Measurements from ENCODE around the gene MAPK10.
A peak's percentile ranks its signal among the peaks of the same experiment; 100 is the strongest.

MAPK10 gene

DNA sequence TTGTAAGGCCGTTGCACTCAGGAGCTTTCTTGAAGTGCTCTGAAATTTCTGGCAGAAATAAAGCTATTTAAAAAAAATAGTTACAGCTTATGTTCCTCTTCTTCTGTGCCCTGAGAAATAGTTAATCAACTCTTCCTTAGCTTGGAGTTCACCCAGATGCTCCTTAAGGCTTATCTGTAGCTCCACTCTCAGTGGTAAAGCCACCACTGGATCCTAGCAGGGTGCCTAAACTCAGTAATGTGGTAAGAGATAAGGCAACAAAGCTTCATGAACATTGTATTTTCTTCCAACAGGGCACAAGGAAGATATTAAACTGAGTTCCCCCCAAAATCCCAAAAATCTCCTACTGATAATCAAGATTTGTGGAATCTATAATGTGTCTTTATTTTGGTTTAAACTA, 299.5 kb downstream of the MAPK10 start (continued):
- TF ChIP-seq, protein P1, sequence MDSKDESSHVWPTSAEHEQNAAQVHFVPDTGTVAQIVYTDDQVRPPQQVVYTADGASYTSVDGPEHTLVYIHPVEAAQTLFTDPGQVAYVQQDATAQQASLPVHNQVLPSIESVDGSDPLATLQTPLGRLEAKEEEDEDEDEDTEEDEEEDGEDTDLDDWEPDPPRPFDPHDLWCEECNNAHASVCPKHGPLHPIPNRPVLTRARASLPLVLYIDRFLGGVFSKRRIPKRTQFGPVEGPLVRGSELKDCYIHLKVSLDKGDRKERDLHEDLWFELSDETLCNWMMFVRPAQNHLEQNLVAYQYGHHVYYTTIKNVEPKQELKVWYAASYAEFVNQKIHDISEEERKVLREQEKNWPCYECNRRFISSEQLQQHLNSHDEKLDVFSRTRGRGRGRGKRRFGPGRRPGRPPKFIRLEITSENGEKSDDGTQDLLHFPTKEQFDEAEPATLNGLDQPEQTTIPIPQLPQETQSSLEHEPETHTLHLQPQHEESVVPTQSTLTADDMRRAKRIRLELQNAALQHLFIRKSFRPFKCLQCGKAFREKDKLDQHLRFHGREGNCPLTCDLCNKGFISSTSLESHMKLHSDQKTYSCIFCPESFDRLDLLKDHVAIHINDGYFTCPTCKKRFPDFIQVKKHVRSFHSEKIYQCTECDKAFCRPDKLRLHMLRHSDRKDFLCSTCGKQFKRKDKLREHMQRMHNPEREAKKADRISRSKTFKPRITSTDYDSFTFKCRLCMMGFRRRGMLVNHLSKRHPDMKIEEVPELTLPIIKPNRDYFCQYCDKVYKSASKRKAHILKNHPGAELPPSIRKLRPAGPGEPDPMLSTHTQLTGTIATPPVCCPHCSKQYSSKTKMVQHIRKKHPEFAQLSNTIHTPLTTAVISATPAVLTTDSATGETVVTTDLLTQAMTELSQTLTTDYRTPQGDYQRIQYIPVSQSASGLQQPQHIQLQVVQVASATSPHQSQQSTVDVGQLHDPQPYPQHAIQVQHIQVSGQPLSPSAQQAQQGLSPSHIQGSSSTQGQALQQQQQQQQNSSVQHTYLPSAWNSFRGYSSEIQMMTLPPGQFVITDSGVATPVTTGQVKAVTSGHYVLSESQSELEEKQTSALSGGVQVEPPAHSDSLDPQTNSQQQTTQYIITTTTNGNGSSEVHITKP (tag by site-specific recombination; IDR thresholded peaks at IDR 0.05): no peak
- no peak for TF ChIP-seq SCRT1 (tag by site-specific recombination; IDR thresholded peaks at IDR 0.05; ENCODE audit: borderline replicate concordance)

DNA sequence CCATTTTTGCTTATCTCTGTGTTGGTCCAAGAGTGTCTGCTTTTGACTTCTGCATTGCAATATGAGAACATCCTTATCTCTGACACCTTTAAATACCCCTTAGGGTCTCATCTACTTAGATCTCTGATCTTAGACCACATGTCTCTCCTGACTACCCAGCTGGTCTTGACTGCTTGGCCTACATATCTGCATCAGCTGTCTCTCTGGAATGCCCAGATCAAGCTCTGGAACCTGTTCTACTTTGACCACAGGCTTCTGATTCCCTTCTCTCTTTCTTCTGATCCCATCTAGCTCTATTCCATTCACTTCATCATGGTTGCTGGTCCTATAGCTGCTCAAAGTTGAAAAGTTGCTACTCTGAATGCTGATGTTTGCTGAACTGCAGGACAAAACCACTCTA, 301.2 kb downstream of the MAPK10 start:
- POLR2A ChIA-PET: no interaction called here
- CTCF ChIA-PET: interaction anchor here (1.2 kb wide), 1 partner anchor 15 kb away, joined by 5 read pairs; no protein-coding TSS in a partner anchor
- H3K27ac ChIP-seq (ENCODE audit: extremely low read depth, low read depth, low read length): no peak overlapping the region
- TF ChIP-seq YY2 (tag by site-specific recombination; IDR thresholded peaks at IDR 0.05) (no peak), ZNF121 (tag by site-specific recombination; IDR thresholded peaks at IDR 0.05) (no peak)
- H3K9me3 ChIP-seq (ENCODE audit: control insufficient read depth, insufficient read depth, low read depth, low read length): no peaks in the 10 kb centered on the region
- H3K36me3 ChIP-seq (ENCODE audit: control insufficient read depth in 2 of 2, insufficient read depth in 1 of 2, low read length in 2 of 2): no peaks in the 10 kb centered on the region
- H3K4me1 ChIP-seq (ENCODE audit: control insufficient read depth, insufficient read depth, low read length): no peaks in the 10 kb centered on the region
- H3K4me3 ChIP-seq (ENCODE audit: low read depth, low read length): no peak overlapping the region

DNA sequence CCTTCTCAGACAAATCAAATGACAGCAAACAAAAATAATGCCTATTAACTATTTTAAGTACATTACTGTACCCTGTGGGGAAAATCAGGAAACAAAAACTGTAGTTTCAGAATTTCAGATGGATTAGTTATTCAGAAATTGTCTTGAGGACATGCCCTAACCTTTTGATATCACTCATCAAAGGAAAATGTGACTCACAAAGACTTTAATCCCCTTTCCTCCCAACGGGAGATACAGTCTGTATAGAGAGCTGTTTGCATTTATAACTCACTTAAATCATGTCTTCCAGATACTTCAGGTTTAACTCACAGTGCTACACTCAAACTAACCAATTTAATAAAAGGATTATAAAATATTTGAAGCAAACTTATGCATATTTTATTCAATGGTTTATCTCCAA, 304.0 kb downstream of the MAPK10 start:
- ChIA-PET CTCF (interaction anchor here (1.5 kb wide), 1 partner anchor 11 kb away, joined by 3 read pairs; no protein-coding TSS in a partner anchor), POLR2A (no interaction called here)
- no peaks in the 10 kb centered on the region for H3K36me3 ChIP-seq (ENCODE audit: control insufficient read depth in 2 of 2, insufficient read depth in 1 of 2, low read length in 2 of 2)
- H3K27ac ChIP-seq (ENCODE audit: extremely low read depth, low read depth, low read length): no peak overlapping the region
- no peak overlapping the region for H3K4me3 ChIP-seq (ENCODE audit: low read depth, low read length)
- no peaks in the 10 kb centered on the region for H3K9me3 ChIP-seq (ENCODE audit: control insufficient read depth, insufficient read depth, low read depth, low read length)
- H3K4me1 ChIP-seq (ENCODE audit: control insufficient read depth, insufficient read depth, low read length): no peaks in the 10 kb centered on the region
- peak; percentile 36; the same call in 1 of the 2 replicates for TF ChIP-seq ZNF660 (tag by site-specific recombination; IDR thresholded peaks at IDR 0.05)
- TF ChIP-seq ZNF600 (tag by site-specific recombination; IDR thresholded peaks at IDR 0.05): no peak

DNA sequence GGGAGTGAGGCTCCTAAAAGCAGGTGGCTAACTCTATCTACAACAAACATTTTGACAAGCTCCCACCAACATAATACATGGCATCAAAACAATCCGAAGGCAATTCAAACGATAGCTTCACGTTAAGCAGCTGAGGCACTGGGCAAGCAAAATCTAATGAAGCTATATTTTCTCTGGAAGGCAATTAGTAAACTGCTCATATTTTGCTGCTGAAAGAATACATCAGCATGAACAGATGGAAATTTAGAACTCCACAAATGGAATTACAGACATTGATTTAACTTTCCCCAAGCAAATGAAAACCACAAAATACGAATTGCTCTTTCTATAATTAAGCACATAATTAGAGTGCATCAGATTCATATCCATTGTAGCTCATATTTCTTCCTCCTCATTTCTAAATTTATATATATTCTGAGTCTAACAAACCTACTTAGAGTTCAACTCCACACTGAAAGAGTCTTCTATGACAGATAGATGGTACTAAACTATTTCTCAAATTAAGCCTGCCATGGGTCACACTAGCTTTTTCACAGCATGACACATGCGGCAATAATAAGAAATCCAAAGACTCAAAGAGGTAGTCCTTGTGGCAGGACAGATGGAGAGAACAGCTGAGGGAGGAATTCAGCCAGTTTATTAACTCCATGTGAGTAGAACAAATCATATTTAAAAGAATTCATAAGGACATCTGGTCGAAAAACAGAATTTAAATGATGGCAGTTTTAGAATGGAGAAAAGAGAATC, 305.4 kb downstream of the MAPK10 start:
- Histone ChIP-seq H3K27ac (ENCODE audit: extremely low read depth, low read depth, low read length) (no peak overlapping the region), H3K4me3 (ENCODE audit: low read depth, low read length) (no peak overlapping the region), H3K9me3 (ENCODE audit: control insufficient read depth, insufficient read depth, low read depth, low read length) (no peaks in the 10 kb centered on the region), H3K4me1 (ENCODE audit: control insufficient read depth, insufficient read depth, low read length) (no peaks in the 10 kb centered on the region), H3K36me3 (ENCODE audit: control insufficient read depth in 2 of 2, insufficient read depth in 1 of 2, low read length in 2 of 2) (no peaks in the 10 kb centered on the region)
- POLR2A ChIA-PET: no interaction called here
- TF ChIP-seq ZNF670 (tag by site-specific recombination; IDR thresholded peaks at IDR 0.05; ENCODE audit: low read depth): no peak
- no peak for TF ChIP-seq ZNF133 (tag by site-specific recombination; IDR thresholded peaks at IDR 0.05)
- TF ChIP-seq ZNF843 (tag by site-specific recombination; IDR thresholded peaks at IDR 0.05): no peak
- no peak for TF ChIP-seq ZNF324 (tag by site-specific recombination; IDR thresholded peaks at IDR 0.05)
- no peak for TF ChIP-seq KLF8 (tag by site-specific recombination; IDR thresholded peaks at IDR 0.05)
- TF ChIP-seq ZSCAN16 (tag by site-specific recombination; IDR thresholded peaks at IDR 0.05): no peak
- no peak for TF ChIP-seq ZNF791 (tag by site-specific recombination; IDR thresholded peaks at IDR 0.05)
- TF ChIP-seq YY2 (tag by site-specific recombination; IDR thresholded peaks at IDR 0.05): no peak
- no peak for TF ChIP-seq ZNF776 (tag by site-specific recombination; IDR thresholded peaks at IDR 0.05; ENCODE audit: borderline replicate concordance)
- TF ChIP-seq ZNF549 (tag by site-specific recombination; IDR thresholded peaks at IDR 0.05): no peak
- no peak for TF ChIP-seq ZNF248 (tag by site-specific recombination; IDR thresholded peaks at IDR 0.05)
- no peak for TF ChIP-seq ZFP69B (tag by site-specific recombination; IDR thresholded peaks at IDR 0.05)
- no peak for TF ChIP-seq YY1 (tag by site-specific recombination; IDR thresholded peaks at IDR 0.05)
- TF ChIP-seq ZSCAN23 (tag by site-specific recombination; IDR thresholded peaks at IDR 0.05): no peak
- TF ChIP-seq, protein P2, sequence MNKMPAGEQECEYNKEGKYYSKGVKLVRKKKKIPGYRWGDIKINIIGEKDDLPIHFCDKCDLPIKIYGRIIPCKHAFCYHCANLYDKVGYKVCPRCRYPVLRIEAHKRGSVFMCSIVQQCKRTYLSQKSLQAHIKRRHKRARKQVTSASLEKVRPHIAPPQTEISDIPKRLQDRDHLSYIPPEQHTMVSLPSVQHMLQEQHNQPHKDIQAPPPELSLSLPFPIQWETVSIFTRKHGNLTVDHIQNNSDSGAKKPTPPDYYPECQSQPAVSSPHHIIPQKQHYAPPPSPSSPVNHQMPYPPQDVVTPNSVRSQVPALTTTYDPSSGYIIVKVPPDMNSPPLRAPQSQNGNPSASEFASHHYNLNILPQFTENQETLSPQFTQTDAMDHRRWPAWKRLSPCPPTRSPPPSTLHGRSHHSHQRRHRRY (tag by site-specific recombination; IDR thresholded peaks at IDR 0.05): no peak
- TF ChIP-seq TRIM28 (IDR thresholded peaks at IDR 0.05; ENCODE audit: borderline replicate concordance, low read length): no peak
- no peak for TF ChIP-seq ZNF677 (tag by site-specific recombination; IDR thresholded peaks at IDR 0.05)
- TF ChIP-seq, protein P3, sequence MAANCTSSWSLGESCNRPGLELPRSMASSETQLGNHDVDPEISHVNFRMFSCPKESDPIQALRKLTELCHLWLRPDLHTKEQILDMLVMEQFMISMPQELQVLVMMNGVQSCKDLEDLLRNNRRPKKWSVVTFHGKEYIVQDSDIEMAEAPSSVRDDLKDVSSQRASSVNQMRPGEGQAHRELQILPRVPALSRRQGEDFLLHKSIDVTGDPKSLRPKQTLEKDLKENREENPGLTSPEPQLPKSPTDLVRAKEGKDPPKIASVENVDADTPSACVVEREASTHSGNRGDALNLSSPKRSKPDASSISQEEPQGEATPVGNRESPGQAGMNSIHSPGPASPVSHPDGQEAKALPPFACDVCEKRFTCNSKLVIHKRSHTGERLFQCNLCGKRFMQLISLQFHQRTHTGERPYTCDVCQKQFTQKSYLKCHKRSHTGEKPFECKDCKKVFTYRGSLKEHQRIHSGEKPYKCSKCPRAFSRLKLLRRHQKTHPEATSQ (tag by site-specific recombination; IDR thresholded peaks at IDR 0.05): no peak
- no peak for TF ChIP-seq ZBTB21 (tag by site-specific recombination; IDR thresholded peaks at IDR 0.05)
- CTCF ChIA-PET: interaction anchor here (1.0 kb wide), 1 partner anchor 9 kb away, joined by 5 read pairs; no protein-coding TSS in a partner anchor

All from HEK293 (cell line).